ENCODE measurements around the gene TXNDC2. TPM values are rescaled to one million over a fixed set of nuclear protein-coding genes. Genes with fewer than 3 reads are reported as not detected.
"Not testable (repeated sequence)": the region's sequence is repeated elsewhere in the genome, so short reads cannot be mapped to it uniquely, and the experiment has no call there.

The TXNDC2 gene
- polyA plus RNA-seq, 4 donors: 0.03 to 0.10 TPM; not detected in 2

DNA sequence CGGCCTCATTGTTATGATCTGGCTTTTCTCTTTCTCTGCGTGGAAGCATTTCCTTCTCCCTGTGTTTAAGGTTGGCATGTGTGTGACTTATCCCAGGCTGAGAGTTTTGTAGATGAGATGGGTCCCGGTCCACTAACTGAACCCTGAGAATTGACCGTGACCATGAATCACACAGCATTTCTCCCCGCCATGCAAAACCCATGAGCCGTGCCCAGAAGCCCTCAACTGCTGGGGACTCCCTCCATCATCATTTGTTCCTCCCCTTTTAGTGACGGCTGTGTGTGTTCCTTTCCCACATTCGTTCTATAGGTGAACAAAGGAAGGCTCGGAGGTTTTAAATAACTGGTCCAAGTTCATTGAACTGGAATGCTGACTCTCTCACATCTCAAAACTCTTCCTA lies 30.1 kb upstream of the TXNDC2 start:
- Histone ChIP-seq H3K27ac (ENCODE audit: low read depth in 1 of 3, low read length in 2 of 3) (peak overlapping the region in 1 of 3 donors; percentile 70), H3K4me1 (ENCODE audit: control insufficient read depth in 3 of 3, insufficient read depth in 2 of 3, low read depth in 1 of 3, low read length in 2 of 3) (no peaks in the 10 kb centered on the region), H3K4me3 (ENCODE audit: low read depth in 1 of 3, low read length in 3 of 3) (no peak overlapping the region), H3K9me3 (ENCODE audit: control insufficient read depth in 2 of 2, insufficient read depth in 1 of 2, low read depth in 1 of 2, low read length in 1 of 2) (no peaks in the 10 kb centered on the region), H3K36me3 (ENCODE audit: control insufficient read depth in 3 of 3, insufficient read depth in 2 of 3, low read depth in 1 of 3, low read length in 3 of 3) (no peaks in the 10 kb centered on the region), H3K27me3 (ENCODE audit: control insufficient read depth in 3 of 3, insufficient read depth in 3 of 3, low read length in 3 of 3) (no peaks in the 10 kb centered on the region)
- no peak for DNase-seq
- FAIRE-seq: no peak
- WGBS, 3 donors: 84 to 92% (median 88%) methylated on average over 9 of the region's 9 CpGs

DNA sequence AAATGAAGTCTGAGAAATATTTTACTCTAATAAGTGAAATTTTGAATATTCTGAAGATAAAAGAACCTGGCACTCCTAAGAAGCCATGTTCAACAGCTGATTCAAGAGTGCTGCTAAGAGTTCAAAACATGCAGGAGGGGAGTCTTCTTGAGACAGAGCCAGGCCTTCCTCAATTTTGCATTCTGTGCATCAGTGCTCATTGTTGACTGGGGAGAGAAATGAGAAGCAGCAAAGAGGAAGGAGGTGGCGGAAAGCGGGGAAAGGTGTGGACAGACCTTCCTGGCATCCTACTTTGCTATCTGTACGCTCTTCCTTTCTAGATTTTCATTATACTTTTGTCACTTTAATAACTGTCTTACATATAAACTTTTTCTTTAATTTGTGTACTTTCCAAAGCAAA lies 29.7 kb upstream of the TXNDC2 start:
- Histone ChIP-seq H3K27me3 (ENCODE audit: control insufficient read depth in 3 of 3, insufficient read depth in 3 of 3, low read length in 3 of 3) (no peaks in the 10 kb centered on the region), H3K4me3 (ENCODE audit: low read depth in 1 of 3, low read length in 3 of 3) (no peak overlapping the region), H3K4me1 (ENCODE audit: control insufficient read depth in 3 of 3, insufficient read depth in 2 of 3, low read depth in 1 of 3, low read length in 2 of 3) (no peaks in the 10 kb centered on the region), H3K36me3 (ENCODE audit: control insufficient read depth in 3 of 3, insufficient read depth in 2 of 3, low read depth in 1 of 3, low read length in 3 of 3) (no peaks in the 10 kb centered on the region), H3K27ac (ENCODE audit: low read depth in 1 of 3, low read length in 2 of 3) (no peak overlapping the region), H3K9me3 (ENCODE audit: control insufficient read depth in 2 of 2, insufficient read depth in 1 of 2, low read depth in 1 of 2, low read length in 1 of 2) (no peaks in the 10 kb centered on the region)
- DNase-seq (no peak), FAIRE-seq (no peak)
- WGBS, 3 donors: 88 to 96% (median 91%) methylated on average over 3 of the region's 3 CpGs

DNA sequence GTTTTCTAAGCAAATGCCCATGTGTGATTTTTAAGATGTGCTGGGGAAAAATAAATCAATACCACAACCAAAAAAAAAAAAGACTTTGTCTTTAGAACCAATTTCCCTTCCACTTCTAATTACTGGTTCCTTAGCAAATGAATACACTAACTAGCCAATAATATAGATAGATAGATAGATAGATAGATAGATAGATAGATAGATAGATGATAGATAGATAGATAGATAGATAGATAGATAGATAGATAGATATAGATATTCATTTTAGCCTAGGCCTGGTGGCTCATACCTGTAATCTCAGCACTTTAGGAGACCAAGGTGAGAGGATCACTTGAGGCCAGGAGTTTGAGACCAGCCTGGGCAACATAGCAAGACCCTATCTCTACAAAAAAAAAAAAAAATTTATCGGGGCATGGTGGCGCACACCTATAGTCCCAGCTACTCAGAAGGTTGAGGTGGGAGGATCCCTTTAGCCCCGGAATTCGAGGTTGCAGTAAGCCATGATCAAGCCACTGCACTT lies 28.2 kb upstream of the TXNDC2 start:
- not testable (repeated sequence) for H3K27me3 ChIP-seq (ENCODE audit: control insufficient read depth in 3 of 3, insufficient read depth in 3 of 3, low read length in 3 of 3); H3K36me3 ChIP-seq (ENCODE audit: control insufficient read depth in 3 of 3, insufficient read depth in 2 of 3, low read depth in 1 of 3, low read length in 3 of 3); DNase-seq; FAIRE-seq; H3K9me3 ChIP-seq (ENCODE audit: control insufficient read depth in 2 of 2, insufficient read depth in 1 of 2, low read depth in 1 of 2, low read length in 1 of 2); H3K4me3 ChIP-seq (ENCODE audit: low read depth in 1 of 3, low read length in 3 of 3); H3K27ac ChIP-seq (ENCODE audit: low read depth in 1 of 3, low read length in 2 of 3); H3K4me1 ChIP-seq (ENCODE audit: control insufficient read depth in 3 of 3, insufficient read depth in 2 of 3, low read depth in 1 of 3, low read length in 2 of 3)
- 92 to 96% (median 93%) methylated on average over 4 of the region's 4 CpGs for WGBS, 3 donors

DNA sequence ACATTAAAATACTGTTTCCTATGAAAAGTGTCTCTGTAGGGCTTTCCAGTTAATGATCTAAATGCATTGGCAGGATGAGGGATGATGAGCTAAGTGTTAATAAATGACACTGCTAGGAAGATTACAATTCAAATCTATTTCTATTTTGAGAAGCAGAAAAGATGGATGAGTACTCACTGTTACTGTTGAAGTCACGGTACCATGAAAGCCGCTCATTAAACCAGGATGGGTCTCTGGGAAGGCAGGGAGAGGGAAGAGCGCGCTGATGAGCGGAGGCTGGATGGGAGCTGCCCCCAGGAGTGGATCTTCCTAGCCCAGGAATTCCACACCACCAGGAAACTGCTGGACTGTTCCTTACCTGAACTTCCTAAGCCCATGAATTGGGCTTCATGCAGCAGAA lies 27.1 kb upstream of the TXNDC2 start:
- Histone ChIP-seq H3K27ac (ENCODE audit: low read depth in 1 of 3, low read length in 2 of 3) (no peak overlapping the region), H3K4me1 (ENCODE audit: control insufficient read depth in 3 of 3, insufficient read depth in 2 of 3, low read depth in 1 of 3, low read length in 2 of 3) (no peaks in the 10 kb centered on the region), H3K36me3 (ENCODE audit: control insufficient read depth in 3 of 3, insufficient read depth in 2 of 3, low read depth in 1 of 3, low read length in 3 of 3) (no peaks in the 10 kb centered on the region), H3K9me3 (ENCODE audit: control insufficient read depth in 2 of 2, insufficient read depth in 1 of 2, low read depth in 1 of 2, low read length in 1 of 2) (no peaks in the 10 kb centered on the region), H3K27me3 (ENCODE audit: control insufficient read depth in 3 of 3, insufficient read depth in 3 of 3, low read length in 3 of 3) (no peaks in the 10 kb centered on the region), H3K4me3 (ENCODE audit: low read depth in 1 of 3, low read length in 3 of 3) (no peak overlapping the region)
- DNase-seq (no peak), FAIRE-seq (no peak)
- WGBS, 3 donors: 96 to 97% (median 97%) methylated on average over 5 of the region's 5 CpGs

DNA sequence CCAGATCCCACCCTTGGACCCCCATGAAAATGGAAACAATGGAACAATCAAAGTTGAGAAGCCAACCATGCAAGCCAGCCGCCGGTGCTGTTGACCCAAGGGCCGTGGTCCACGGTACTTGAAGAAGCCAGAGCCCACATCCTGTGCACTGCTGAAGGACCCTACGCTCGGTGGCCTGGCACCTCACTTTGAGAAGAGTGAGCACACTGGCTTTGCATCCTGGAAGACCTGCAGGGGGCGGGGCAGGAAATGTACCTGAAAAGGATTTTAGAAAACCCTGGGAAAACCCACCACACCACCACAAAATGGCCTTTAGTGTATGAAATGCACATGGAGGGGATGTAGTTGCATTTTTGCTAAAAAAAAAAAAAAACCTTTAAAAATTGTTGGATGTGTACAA lies 26.5 kb upstream of the TXNDC2 start:
- Histone ChIP-seq H3K9me3 (ENCODE audit: control insufficient read depth in 2 of 2, insufficient read depth in 1 of 2, low read depth in 1 of 2, low read length in 1 of 2) (no peaks in the 10 kb centered on the region), H3K36me3 (ENCODE audit: control insufficient read depth in 3 of 3, insufficient read depth in 2 of 3, low read depth in 1 of 3, low read length in 3 of 3) (no peaks in the 10 kb centered on the region), H3K27ac (ENCODE audit: low read depth in 1 of 3, low read length in 2 of 3) (no peak overlapping the region), H3K4me1 (ENCODE audit: control insufficient read depth in 3 of 3, insufficient read depth in 2 of 3, low read depth in 1 of 3, low read length in 2 of 3) (no peaks in the 10 kb centered on the region), H3K27me3 (ENCODE audit: control insufficient read depth in 3 of 3, insufficient read depth in 3 of 3, low read length in 3 of 3) (no peaks in the 10 kb centered on the region), H3K4me3 (ENCODE audit: low read depth in 1 of 3, low read length in 3 of 3) (no peak overlapping the region)
- DNase-seq (no peak), FAIRE-seq (no peak)
- 83 to 88% (median 88%) methylated on average over 7 of the region's 7 CpGs for WGBS, 3 donors

DNA sequence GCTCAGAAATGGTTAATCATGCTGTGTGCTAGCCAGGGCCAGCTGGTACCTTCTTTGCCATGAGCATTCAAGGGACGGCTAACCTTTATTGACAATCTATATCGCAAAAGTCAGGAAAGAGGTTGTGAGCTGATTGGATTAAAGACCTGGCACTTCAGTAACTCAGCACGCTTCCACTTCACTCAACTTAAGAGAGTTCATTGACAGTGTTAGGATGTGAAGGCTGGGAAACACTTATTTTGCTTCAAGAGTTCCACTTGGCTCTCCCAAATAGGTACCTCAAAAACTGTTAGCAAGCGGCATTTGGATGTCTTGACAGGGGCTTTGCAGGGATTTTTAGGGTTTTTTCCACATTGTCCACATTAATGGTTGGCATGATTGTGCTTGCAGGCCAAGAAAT lies 25.1 kb upstream of the TXNDC2 start:
- Histone ChIP-seq H3K27me3 (ENCODE audit: control insufficient read depth in 3 of 3, insufficient read depth in 3 of 3, low read length in 3 of 3) (no peaks in the 10 kb centered on the region), H3K4me1 (ENCODE audit: control insufficient read depth in 3 of 3, insufficient read depth in 2 of 3, low read depth in 1 of 3, low read length in 2 of 3) (no peaks in the 10 kb centered on the region), H3K27ac (ENCODE audit: low read depth in 1 of 3, low read length in 2 of 3) (no peak overlapping the region), H3K9me3 (ENCODE audit: control insufficient read depth in 2 of 2, insufficient read depth in 1 of 2, low read depth in 1 of 2, low read length in 1 of 2) (peaks cover 0 to 6% of the 10 kb centered on the region in 2 donors), H3K4me3 (ENCODE audit: low read depth in 1 of 3, low read length in 3 of 3) (no peak overlapping the region), H3K36me3 (ENCODE audit: control insufficient read depth in 3 of 3, insufficient read depth in 2 of 3, low read depth in 1 of 3, low read length in 3 of 3) (no peaks in the 10 kb centered on the region)
- DNase-seq (no peak), FAIRE-seq (no peak)
- 46 to 85% (median 51%) methylated on average over 4 of the region's 4 CpGs for WGBS, 3 donors

DNA sequence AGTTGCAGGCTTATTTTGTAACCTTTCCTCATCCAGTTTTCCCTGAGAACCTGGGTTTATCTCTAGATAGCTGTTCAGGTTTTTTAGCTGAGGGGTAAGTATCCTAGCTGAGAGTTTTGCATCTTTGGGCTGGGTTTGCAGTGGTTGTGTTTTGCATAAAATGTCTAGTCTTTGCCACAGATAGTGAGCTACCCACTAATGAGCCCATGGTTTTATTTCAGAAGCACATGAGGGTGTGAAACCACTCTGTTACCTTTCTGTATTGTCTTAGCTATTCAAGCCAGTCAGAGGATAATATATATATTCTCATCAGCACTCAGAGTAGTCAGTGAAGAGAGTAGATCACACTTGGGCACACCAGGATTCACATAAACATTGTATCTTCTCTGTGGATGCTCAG lies 24.6 kb upstream of the TXNDC2 start:
- DNase-seq (no peak), FAIRE-seq (no peak)
- no peaks in the 10 kb centered on the region for H3K36me3 ChIP-seq (ENCODE audit: control insufficient read depth in 3 of 3, insufficient read depth in 2 of 3, low read depth in 1 of 3, low read length in 3 of 3)
- no peaks in the 10 kb centered on the region for H3K4me1 ChIP-seq (ENCODE audit: control insufficient read depth in 3 of 3, insufficient read depth in 2 of 3, low read depth in 1 of 3, low read length in 2 of 3)
- no peak overlapping the region for H3K27ac ChIP-seq (ENCODE audit: low read depth in 1 of 3, low read length in 2 of 3)
- H3K27me3 ChIP-seq (ENCODE audit: control insufficient read depth in 3 of 3, insufficient read depth in 3 of 3, low read length in 3 of 3): no peaks in the 10 kb centered on the region
- peaks cover 0 to 10% of the 10 kb centered on the region in 2 donors for H3K9me3 ChIP-seq (ENCODE audit: control insufficient read depth in 2 of 2, insufficient read depth in 1 of 2, low read depth in 1 of 2, low read length in 1 of 2)
- H3K4me3 ChIP-seq (ENCODE audit: low read depth in 1 of 3, low read length in 3 of 3): no peak overlapping the region

DNA sequence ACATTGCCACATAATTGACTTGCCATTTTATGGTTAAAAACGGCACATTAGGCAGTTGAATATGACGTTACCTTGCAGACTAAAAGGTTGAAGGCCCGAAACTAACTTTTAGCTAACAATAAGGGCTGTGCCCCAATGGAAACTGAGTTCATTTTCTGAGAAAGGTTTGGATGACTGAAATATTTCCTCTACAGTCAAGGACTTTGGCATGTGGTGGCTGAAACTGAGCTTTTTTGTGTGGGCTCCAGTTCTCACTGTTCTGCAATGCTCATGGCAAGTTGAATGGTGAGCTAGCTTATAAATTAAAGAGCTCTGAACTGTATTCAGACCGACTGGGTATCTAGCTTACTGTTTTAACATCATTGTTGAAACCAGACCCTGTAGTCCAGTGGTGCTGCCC lies 23.8 kb upstream of the TXNDC2 start:
- 59 to 75% (median 69%) methylated on average over 4 of the region's 4 CpGs for WGBS, 3 donors
- no peak for FAIRE-seq

DNA sequence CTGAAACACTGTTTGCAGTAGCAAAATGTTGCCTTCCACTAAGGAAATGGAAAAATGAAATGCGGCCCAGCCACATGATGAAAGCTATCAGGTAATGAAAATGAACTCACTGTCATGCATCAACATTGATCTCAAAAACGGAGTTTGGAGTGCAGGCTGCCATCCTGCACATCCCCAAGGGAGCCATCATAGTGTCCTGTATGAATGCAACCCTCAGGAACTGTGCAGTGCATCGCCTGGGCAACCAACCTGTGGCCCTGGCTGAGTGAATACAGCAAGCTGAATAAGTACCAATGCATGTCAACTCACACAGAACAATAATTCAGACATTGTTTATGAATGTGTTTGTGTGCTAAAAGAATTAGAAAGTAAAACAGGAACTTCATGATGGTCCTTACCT lies 23.1 kb upstream of the TXNDC2 start:
- Histone ChIP-seq H3K36me3 (ENCODE audit: control insufficient read depth in 3 of 3, insufficient read depth in 2 of 3, low read depth in 1 of 3, low read length in 3 of 3) (no peaks in the 10 kb centered on the region), H3K27me3 (ENCODE audit: control insufficient read depth in 3 of 3, insufficient read depth in 3 of 3, low read length in 3 of 3) (no peaks in the 10 kb centered on the region), H3K4me3 (ENCODE audit: low read depth in 1 of 3, low read length in 3 of 3) (no peak overlapping the region), H3K27ac (ENCODE audit: low read depth in 1 of 3, low read length in 2 of 3) (no peak overlapping the region), H3K4me1 (ENCODE audit: control insufficient read depth in 3 of 3, insufficient read depth in 2 of 3, low read depth in 1 of 3, low read length in 2 of 3) (no peaks in the 10 kb centered on the region), H3K9me3 (ENCODE audit: control insufficient read depth in 2 of 2, insufficient read depth in 1 of 2, low read depth in 1 of 2, low read length in 1 of 2) (peaks cover 0 to 18% of the 10 kb centered on the region in 2 donors)
- FAIRE-seq (no peak), DNase-seq (no peak)
- WGBS, 3 donors: 59 to 76% (median 62%) methylated on average over 3 of the region's 3 CpGs

More for the DNA sequence above, 23.8 kb upstream of the TXNDC2 start:
- Histone ChIP-seq H3K27me3 (ENCODE audit: control insufficient read depth in 3 of 3, insufficient read depth in 3 of 3, low read length in 3 of 3) (no peaks in the 10 kb centered on the region), H3K36me3 (ENCODE audit: control insufficient read depth in 3 of 3, insufficient read depth in 2 of 3, low read depth in 1 of 3, low read length in 3 of 3) (no peaks in the 10 kb centered on the region), H3K4me3 (ENCODE audit: low read depth in 1 of 3, low read length in 3 of 3) (no peak overlapping the region), H3K27ac (ENCODE audit: low read depth in 1 of 3, low read length in 2 of 3) (no peak overlapping the region), H3K4me1 (ENCODE audit: control insufficient read depth in 3 of 3, insufficient read depth in 2 of 3, low read depth in 1 of 3, low read length in 2 of 3) (no peaks in the 10 kb centered on the region), H3K9me3 (ENCODE audit: control insufficient read depth in 2 of 2, insufficient read depth in 1 of 2, low read depth in 1 of 2, low read length in 1 of 2) (peaks cover 0 to 18% of the 10 kb centered on the region in 2 donors)
- DNase-seq: no peak
